HepG2 (cell line): ENCODE results near the gene HSD17B8. TPM values are rescaled to one million over a fixed set of nuclear protein-coding genes. Genes with fewer than 3 reads are reported as not detected.

Experiments
- CENPT ChIP-seq: sonication (generic); formaldehyde crosslinking; IDR thresholded peaks from 2 replicates; pipeline ENCODE4 v1.8.0; 2022; ENCODE audit warnings: low read depth, mild to moderate bottlenecking, moderate library complexity, missing genetic modification reagents
- CREB1 ChIP-seq, 2 experiments: fragments of 450-650 bp in 1 of 2; IDR thresholded peaks; 2 replicates each; pipeline ENCODE4 v1.6.1; 2016 to 2017; ENCODE audit warnings: control low read depth in 1 of 2, mild to moderate bottlenecking in 1 of 2, missing compliant biosample characterization in 1 of 2, missing genetic modification characterization in 1 of 2
- FOXA1 ChIP-seq, 2 experiments: fragments of 450-650 bp in 1 of 2; sonication (generic) in 1 of 2; formaldehyde crosslinking in 1 of 2; IDR thresholded peaks; 2 replicates each; pipeline versions ENCODE4 v1.4.0 to v1.6.1; 2016 to 2020; ENCODE audit warnings: missing genetic modification reagents in 1 of 2
- GABPB1 ChIP-seq: IDR thresholded peaks from 2 replicates; pipeline ENCODE4 v1.6.1; 2016; ENCODE audit warnings: mild to moderate bottlenecking, missing genetic modification reagents, moderate library complexity, missing compliant biosample characterization
- GATA4 ChIP-seq: sonication (generic); IDR thresholded peaks from 2 replicates; pipeline ENCODE4 v1.6.1; 2016; ENCODE audit warnings: antibody characterized with exemption, low read depth, borderline replicate concordance
- HES4 ChIP-seq: sonication (generic); formaldehyde crosslinking; IDR thresholded peaks from 2 replicates; pipeline ENCODE4 v1.9.0; 2021; ENCODE audit warnings: mild to moderate bottlenecking, missing genetic modification reagents, borderline replicate concordance
- IKZF1 ChIP-seq: fragments of 450-650 bp; IDR thresholded peaks from 2 replicates; pipeline ENCODE4 v1.7.1; 2016
- IRX3 ChIP-seq: sonication (generic); formaldehyde crosslinking; IDR thresholded peaks from 2 replicates; pipeline ENCODE4 v1.8.1; 2023; ENCODE audit warnings: mild to moderate bottlenecking, low read depth, missing genetic modification reagents, borderline replicate concordance
- JDP2 ChIP-seq: sonication (generic); formaldehyde crosslinking; IDR thresholded peaks from 2 replicates; pipeline ENCODE4 v1.8.1; 2022; ENCODE audit warnings: missing genetic modification reagents, borderline replicate concordance
- MLLT10 ChIP-seq: sonication (generic); formaldehyde crosslinking; IDR thresholded peaks from 2 replicates; pipeline ENCODE4 v1.4.0; 2020; ENCODE audit warnings: missing genetic modification reagents
- PITX1 ChIP-seq: sonication (generic); formaldehyde crosslinking; IDR thresholded peaks from 2 replicates; pipeline ENCODE4 v1.5.1; 2020; ENCODE audit warnings: mild to moderate bottlenecking, missing genetic modification reagents
- STAG1 ChIP-seq: sonication (generic); formaldehyde crosslinking; IDR thresholded peaks from 2 replicates; pipeline ENCODE4 v1.4.0; 2020; ENCODE audit warnings: missing genetic modification reagents
- ZNF224 ChIP-seq: sonication (generic); formaldehyde crosslinking; IDR thresholded peaks from 2 replicates; pipeline ENCODE4 v1.5.0; 2020; ENCODE audit warnings: mild to moderate bottlenecking, missing genetic modification reagents
- ZNF331 ChIP-seq: sonication (generic); formaldehyde crosslinking; IDR thresholded peaks from 2 replicates; pipeline ENCODE4 v1.4.0; 2020; ENCODE audit warnings: missing genetic modification reagents
- ZNF451 ChIP-seq: sonication (generic); formaldehyde crosslinking; IDR thresholded peaks from 2 replicates; pipeline ENCODE4 v1.5.0; 2020; ENCODE audit warnings: mild to moderate bottlenecking, missing genetic modification reagents
- ZNF510 ChIP-seq: sonication (generic); formaldehyde crosslinking; IDR thresholded peaks from 2 replicates; pipeline ENCODE4 v1.4.0; 2020; ENCODE audit warnings: low read depth, mild to moderate bottlenecking, missing genetic modification reagents
- ZNF530 ChIP-seq: sonication (generic); formaldehyde crosslinking; IDR thresholded peaks from 2 replicates; pipeline ENCODE4 v1.5.0; 2020; ENCODE audit warnings: low read depth, mild to moderate bottlenecking, missing genetic modification reagents
- ZNF550 ChIP-seq: sonication (generic); formaldehyde crosslinking; IDR thresholded peaks from 2 replicates; pipeline ENCODE4 v1.4.0; 2020; ENCODE audit warnings: mild to moderate bottlenecking, missing genetic modification reagents, borderline replicate concordance
- ZNF567 ChIP-seq: sonication (generic); formaldehyde crosslinking; IDR thresholded peaks from 2 replicates; pipeline ENCODE4 v1.8.1; 2023; ENCODE audit warnings: mild to moderate bottlenecking, missing genetic modification reagents, borderline replicate concordance
- ZNF816 ChIP-seq: sonication (generic); formaldehyde crosslinking; IDR thresholded peaks from 2 replicates; pipeline ENCODE4 v1.8.0; 2022; ENCODE audit warnings: missing genetic modification reagents, mild to moderate bottlenecking, borderline replicate concordance
- ZNF841 ChIP-seq: sonication (generic); formaldehyde crosslinking; IDR thresholded peaks from 2 replicates; pipeline ENCODE4 v1.8.1; 2023; ENCODE audit warnings: missing genetic modification reagents, borderline replicate concordance
- polyA plus RNA-seq, 8 experiments: library from polyadenylated mRNA; depleted of rRNA in 3 of 8; stranded (reverse) in 7 of 8; unstranded in 1 of 8; fragments of >200 nt; fragmentation: Illumina TruSeq in 4 of 8; extraction: Trizol in 4 of 8; gene quantifications; 2 replicates each; pipeline versions ENCODE4 v1.2.1 to v1.2.3, GENCODE V29; 2011 to 2016; ENCODE audit warnings: low read depth in 4 of 8, missing spikeins in 1 of 8, mixed read lengths in 1 of 8; ENCODE audit not compliant: insufficient read depth in 1 of 8
- total RNA-seq, 5 experiments: library from RNA; depleted of rRNA; stranded (reverse); fragments of >200 nt; fragmentation: Illumina TruSeq; extraction: Trizol; gene quantifications; 2 replicates each; pipeline ENCODE4 v1.2.3, GENCODE V29; 2016; ENCODE audit warnings: low read depth in 1 of 5
- TF ChIP-seq, protein P1 (sequence below): sonication (generic); formaldehyde crosslinking; IDR thresholded peaks from 2 replicates; pipeline ENCODE4 v1.8.1; 2023; ENCODE audit warnings: mild to moderate bottlenecking, moderate library complexity, missing genetic modification reagents
- TF ChIP-seq, protein P2 (sequence below): IDR thresholded peaks from 2 replicates; pipeline ENCODE4 v1.6.1; 2016
- TF ChIP-seq, protein P3 (sequence below): sonication (generic); formaldehyde crosslinking; IDR thresholded peaks from 2 replicates; pipeline ENCODE4 v1.8.0; 2022; ENCODE audit warnings: missing genetic modification reagents, mild to moderate bottlenecking, inconsistent platforms, borderline replicate concordance
- TF ChIP-seq, protein P4 (sequence below): sonication (generic); formaldehyde crosslinking; IDR thresholded peaks from 2 replicates; pipeline ENCODE4 v1.9.0; 2021; ENCODE audit warnings: missing genetic modification reagents, mild to moderate bottlenecking, borderline replicate concordance

Gene HSD17B8
- total and polyA plus RNA-seq, 2 of the 13 experiments (the other 11 are each of a cell fraction or from before 2014, with no cell fraction given): 12.6 to 20.1 TPM

DNA sequence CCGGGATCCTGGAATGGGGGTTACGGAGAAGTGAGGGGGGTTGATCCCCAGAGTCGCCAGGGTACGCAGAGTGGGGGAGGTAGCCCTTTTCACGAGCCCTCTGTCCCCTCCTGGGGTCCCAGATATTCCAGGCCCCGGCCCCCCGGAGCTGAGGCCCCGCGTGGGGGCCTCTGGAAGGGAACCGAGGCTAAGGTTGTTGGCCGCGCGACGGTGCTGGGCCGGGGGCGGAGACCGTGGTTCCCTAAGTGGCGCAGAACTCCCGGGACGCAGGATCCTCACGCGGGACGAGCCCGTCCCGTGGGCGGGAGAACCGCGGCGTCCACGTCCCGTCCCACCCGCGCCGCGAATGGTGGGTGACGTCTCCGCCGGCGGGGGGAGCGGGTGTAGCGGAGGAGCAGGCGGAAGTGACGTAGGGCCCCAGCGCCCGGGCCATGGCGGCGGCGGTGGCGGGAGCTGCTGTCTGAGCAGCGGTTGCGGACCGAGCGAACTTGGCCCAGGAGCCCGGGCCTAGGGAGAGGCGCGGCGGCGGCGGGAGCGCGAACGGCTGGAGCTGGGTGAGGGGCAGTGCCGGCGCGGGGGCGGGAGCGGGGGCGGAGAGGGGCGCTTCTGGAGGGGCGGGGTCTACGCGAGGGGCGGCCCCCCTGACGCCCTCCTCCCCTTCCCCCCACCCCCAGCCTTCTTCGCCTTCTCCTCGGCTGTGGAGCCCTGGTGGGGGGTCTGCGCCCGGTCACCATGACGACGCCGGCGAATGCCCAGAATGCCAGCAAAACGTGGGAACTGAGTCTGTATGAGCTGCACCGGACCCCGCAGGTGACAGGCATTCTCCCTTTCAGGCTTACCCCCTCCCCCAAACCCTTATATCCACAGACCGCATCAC is 3.9 kb downstream of the HSD17B8 start, which contains the start of gene RING1 (continued):
- TF ChIP-seq IRX3: no peak
- no peak for TF ChIP-seq GATA4
- no peak for TF ChIP-seq ZNF816 (CRISPR knock-in tag)
- TF ChIP-seq IKZF1: no peak
- peak; percentile 96 for TF ChIP-seq CREB1 (IDR thresholded peaks at IDR 0.05)
- TF ChIP-seq CREB1 (CRISPR knock-in tag; IDR thresholded peaks at IDR 0.05): no peak
- TF ChIP-seq STAG1 (CRISPR knock-in tag): no peak
- no peak for TF ChIP-seq ZNF550 (CRISPR knock-in tag)
- TF ChIP-seq JDP2 (CRISPR knock-in tag): no peak; the same call in 1 of the 2 replicates
- no peak for TF ChIP-seq ZNF530
- TF ChIP-seq ZNF567 (CRISPR knock-in tag): no peak
- TF ChIP-seq CENPT (CRISPR knock-in tag): peak; percentile 66; the same call in 1 of the 2 replicates
- TF ChIP-seq ZNF224 (CRISPR knock-in tag): no peak
- TF ChIP-seq ZNF841 (CRISPR knock-in tag): 0 out of 2 replicates have a peak, but pooled peaks have one; percentile 39
- TF ChIP-seq, protein P1, sequence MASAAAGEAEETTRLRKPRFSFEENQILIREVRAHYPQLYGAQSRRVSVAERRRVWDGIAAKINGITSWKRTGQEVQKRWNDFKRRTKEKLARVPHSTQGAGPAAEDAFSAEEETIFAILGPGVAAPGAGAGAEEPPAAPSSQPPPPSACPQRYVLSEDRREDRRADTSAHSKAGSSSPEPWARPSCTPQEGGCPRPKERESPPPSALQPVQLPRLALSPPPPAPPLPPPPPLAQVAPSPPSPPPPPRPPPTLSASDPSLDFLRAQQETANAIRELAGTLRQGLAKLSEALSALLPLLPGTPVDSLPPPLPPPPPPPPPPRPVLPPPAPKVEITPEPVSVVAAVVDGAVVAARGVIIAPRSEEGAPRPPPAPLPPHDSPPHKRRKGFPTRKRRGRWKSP (CRISPR knock-in tag): peak; percentile 66; the same call in 1 of the 2 replicates
- no peak for TF ChIP-seq ZNF510
- TF ChIP-seq FOXA1 (IDR thresholded peaks at IDR 0.05): no peak
- TF ChIP-seq FOXA1 (CRISPR knock-in tag; IDR thresholded peaks at IDR 0.05): 0 out of 2 replicates have a peak, but pooled peaks have one; percentile 47
- TF ChIP-seq, protein P2, sequence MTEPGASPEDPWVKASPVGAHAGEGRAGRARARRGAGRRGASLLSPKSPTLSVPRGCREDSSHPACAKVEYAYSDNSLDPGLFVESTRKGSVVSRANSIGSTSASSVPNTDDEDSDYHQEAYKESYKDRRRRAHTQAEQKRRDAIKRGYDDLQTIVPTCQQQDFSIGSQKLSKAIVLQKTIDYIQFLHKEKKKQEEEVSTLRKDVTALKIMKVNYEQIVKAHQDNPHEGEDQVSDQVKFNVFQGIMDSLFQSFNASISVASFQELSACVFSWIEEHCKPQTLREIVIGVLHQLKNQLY (CRISPR knock-in tag): no peak; the same call in 1 of the 2 replicates
- peak; percentile 80 for TF ChIP-seq PITX1
- no peak for TF ChIP-seq HES4 (CRISPR knock-in tag)
- TF ChIP-seq ZNF451 (CRISPR knock-in tag): no peak
- TF ChIP-seq, protein P3, sequence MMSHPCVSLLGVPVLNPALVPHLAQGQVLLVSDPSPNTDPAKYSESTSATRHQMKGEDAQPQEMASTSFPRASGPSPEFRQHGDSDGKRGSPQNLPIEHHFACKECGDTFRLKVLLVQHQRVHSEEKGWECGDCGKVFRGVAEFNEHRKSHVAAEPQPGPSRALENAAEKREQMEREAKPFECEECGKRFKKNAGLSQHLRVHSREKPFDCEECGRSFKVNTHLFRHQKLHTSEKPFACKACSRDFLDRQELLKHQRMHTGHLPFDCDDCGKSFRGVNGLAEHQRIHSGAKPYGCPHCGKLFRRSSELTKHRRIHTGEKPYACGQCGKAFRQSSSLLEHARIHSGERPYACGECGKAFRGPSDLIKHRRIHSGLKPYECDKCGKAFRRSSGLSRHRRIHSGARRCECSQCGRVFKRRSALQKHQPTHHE (CRISPR knock-in tag): 0 out of 2 replicates have a peak, but pooled peaks have one; percentile 48
- peak; percentile 98 for TF ChIP-seq GABPB1 (CRISPR knock-in tag)
- TF ChIP-seq, protein P4, sequence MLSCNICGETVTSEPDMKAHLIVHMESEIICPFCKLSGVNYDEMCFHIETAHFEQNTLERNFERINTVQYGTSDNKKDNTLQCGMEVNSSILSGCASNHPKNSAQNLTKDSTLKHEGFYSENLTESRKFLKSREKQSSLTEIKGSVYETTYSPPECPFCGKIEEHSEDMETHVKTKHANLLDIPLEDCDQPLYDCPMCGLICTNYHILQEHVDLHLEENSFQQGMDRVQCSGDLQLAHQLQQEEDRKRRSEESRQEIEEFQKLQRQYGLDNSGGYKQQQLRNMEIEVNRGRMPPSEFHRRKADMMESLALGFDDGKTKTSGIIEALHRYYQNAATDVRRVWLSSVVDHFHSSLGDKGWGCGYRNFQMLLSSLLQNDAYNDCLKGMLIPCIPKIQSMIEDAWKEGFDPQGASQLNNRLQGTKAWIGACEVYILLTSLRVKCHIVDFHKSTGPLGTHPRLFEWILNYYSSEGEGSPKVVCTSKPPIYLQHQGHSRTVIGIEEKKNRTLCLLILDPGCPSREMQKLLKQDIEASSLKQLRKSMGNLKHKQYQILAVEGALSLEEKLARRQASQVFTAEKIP: no peak
- peak; percentile 88 for TF ChIP-seq ZNF331 (CRISPR knock-in tag)
- no peak for TF ChIP-seq MLLT10 (CRISPR knock-in tag)
